PFSK-1 (cell line): ENCODE results near the gene MYBL2.

Experiments used
- FOXP2 ChIP-seq: optimal IDR thresholded peaks from 2 replicates; pipeline ENCODE3; 2011; ENCODE audit warnings: borderline replicate concordance, control low read depth, inconsistent platforms; ENCODE audit not compliant: insufficient read depth; ENCODE audit errors: extremely low read length, extremely low read depth
- POLR2AphosphoS5 ChIP-seq: IDR thresholded peaks from 2 replicates; pipeline ENCODE4 v1.6.1; 2012; ENCODE audit warnings: low read depth, mild to moderate bottlenecking, control low read depth, low read length, moderate library complexity
- REST ChIP-seq, 2 experiments: IDR thresholded peaks; 2 replicates each; pipeline versions ENCODE4 v1.6.1 to v1.8.0; 2011 to 2012; ENCODE audit warnings: low read depth in 2 of 2, low read length in 2 of 2, control low read depth in 1 of 2, inconsistent platforms in 1 of 2, mild to moderate bottlenecking in 1 of 2, moderate library complexity in 1 of 2; ENCODE audit not compliant: insufficient read depth in 1 of 2
- SIN3A ChIP-seq: IDR thresholded peaks from 2 replicates; pipeline ENCODE4 v1.6.1; 2012; ENCODE audit warnings: mild to moderate bottlenecking, low read length, moderate library complexity, borderline replicate concordance; ENCODE audit not compliant: insufficient read depth
- TAF1 ChIP-seq: IDR thresholded peaks from 2 replicates; pipeline ENCODE4 v1.6.1; 2012; ENCODE audit warnings: low read length, control low read depth, borderline replicate concordance; ENCODE audit not compliant: insufficient read depth

MYBL2 gene

GRCh38 chr20:43765916-43766315, 99.0 kb downstream of the MYBL2 start:
- TF ChIP-seq REST (IDR thresholded peaks at IDR 0.05; ENCODE audit: insufficient read depth in 1 of 2, low read depth in 2 of 2, low read length in 2 of 2): no peak
- TF ChIP-seq FOXP2: no peak
- no peak for TF ChIP-seq SIN3A
- no peak for TF ChIP-seq TAF1
- TF ChIP-seq POLR2AphosphoS5: no peak
